ENCODE results near the gene TGFBR1.

The TGFBR1 gene

GRCh38 chr9:99066571-99066970 is 38.3 kb upstream of the TGFBR1 start:
- Histone ChIP-seq H3K4me1 (ENCODE audit: control insufficient read depth, insufficient read depth, low read length, poor library complexity, severe bottlenecking) (peaks cover 14% of the 10 kb centered on the region), H3K4me3 (ENCODE audit: extremely low read depth, insufficient read depth, low read length, poor library complexity, severe bottlenecking) (no peak overlapping the region), H3K27ac (ENCODE audit: low read depth, low read length, severe bottlenecking) (no peak overlapping the region), H3K36me3 (ENCODE audit: control insufficient read depth, insufficient read depth, low read length) (no peaks in the 10 kb centered on the region), H3K9me3 (ENCODE audit: control insufficient read depth, low read length) (no peaks in the 10 kb centered on the region)
- 56 to 100% methylated on average over 1 to 3 of the region's 3 CpGs for WGBS, 2 experiments (ENCODE audit: insufficient coverage in 2 of 2)

GRCh38 chr9:99069075-99069474 is 35.8 kb upstream of the TGFBR1 start:
- H3K27ac ChIP-seq (ENCODE audit: low read depth, low read length, severe bottlenecking): no peak overlapping the region
- WGBS, 2 experiments (ENCODE audit: insufficient coverage in 2 of 2): no CpG with 5 or more reads among the region's 1 CpG
- no peak overlapping the region for H3K4me3 ChIP-seq (ENCODE audit: extremely low read depth, insufficient read depth, low read length, poor library complexity, severe bottlenecking)
- H3K9me3 ChIP-seq (ENCODE audit: control insufficient read depth, low read length): no peaks in the 10 kb centered on the region
- peaks cover 14% of the 10 kb centered on the region for H3K4me1 ChIP-seq (ENCODE audit: control insufficient read depth, insufficient read depth, low read length, poor library complexity, severe bottlenecking)
- no peaks in the 10 kb centered on the region for H3K36me3 ChIP-seq (ENCODE audit: control insufficient read depth, insufficient read depth, low read length)

- Histone ChIP-seq H3K27ac (ENCODE audit: low read depth, low read length, severe bottlenecking) (no peak overlapping the region), H3K9me3 (ENCODE audit: control insufficient read depth, low read length) (no peaks in the 10 kb centered on the region), H3K4me1 (ENCODE audit: control insufficient read depth, insufficient read depth, low read length, poor library complexity, severe bottlenecking) (peaks cover 14% of the 10 kb centered on the region), H3K36me3 (ENCODE audit: control insufficient read depth, insufficient read depth, low read length) (no peaks in the 10 kb centered on the region), H3K4me3 (ENCODE audit: extremely low read depth, insufficient read depth, low read length, poor library complexity, severe bottlenecking) (no peak overlapping the region)
- WGBS, 2 experiments (ENCODE audit: insufficient coverage in 2 of 2): 92 to 98% methylated on average over 11 to 12 of the region's 12 CpGs
These were observed 35.4 kb upstream of the TGFBR1 start for GRCh38 chr9:99069546-99069945.

GRCh38 chr9:99070681-99071080 is 34.2 kb upstream of the TGFBR1 start:
- no peaks in the 10 kb centered on the region for H3K9me3 ChIP-seq (ENCODE audit: control insufficient read depth, low read length)
- peaks cover 24% of the 10 kb centered on the region for H3K4me1 ChIP-seq (ENCODE audit: control insufficient read depth, insufficient read depth, low read length, poor library complexity, severe bottlenecking)
- H3K4me3 ChIP-seq (ENCODE audit: extremely low read depth, insufficient read depth, low read length, poor library complexity, severe bottlenecking): no peak overlapping the region
- H3K27ac ChIP-seq (ENCODE audit: low read depth, low read length, severe bottlenecking): no peak overlapping the region
- H3K36me3 ChIP-seq (ENCODE audit: control insufficient read depth, insufficient read depth, low read length): no peaks in the 10 kb centered on the region
- WGBS, 2 experiments (ENCODE audit: insufficient coverage in 2 of 2): 85 to 90% methylated on average over 2 of the region's 6 CpGs

- no peaks in the 10 kb centered on the region for H3K9me3 ChIP-seq (ENCODE audit: control insufficient read depth, low read length)
- H3K27ac ChIP-seq (ENCODE audit: low read depth, low read length, severe bottlenecking): no peak overlapping the region
- WGBS, 2 experiments (ENCODE audit: insufficient coverage in 2 of 2): 94 to 98% methylated on average over 3 to 9 of the region's 9 CpGs
- H3K4me3 ChIP-seq (ENCODE audit: extremely low read depth, insufficient read depth, low read length, poor library complexity, severe bottlenecking): no peak overlapping the region
- H3K36me3 ChIP-seq (ENCODE audit: control insufficient read depth, insufficient read depth, low read length): no peaks in the 10 kb centered on the region
- H3K4me1 ChIP-seq (ENCODE audit: control insufficient read depth, insufficient read depth, low read length, poor library complexity, severe bottlenecking): peaks cover 30% of the 10 kb centered on the region
These were observed 33.4 kb upstream of the TGFBR1 start for GRCh38 chr9:99071313-99072039.

GRCh38 chr9:99072040-99072394 is 32.9 kb upstream of the TGFBR1 start:
- no peak overlapping the region for H3K4me3 ChIP-seq (ENCODE audit: extremely low read depth, insufficient read depth, low read length, poor library complexity, severe bottlenecking)
- peaks cover 35% of the 10 kb centered on the region for H3K4me1 ChIP-seq (ENCODE audit: control insufficient read depth, insufficient read depth, low read length, poor library complexity, severe bottlenecking)
- WGBS, 2 experiments (ENCODE audit: insufficient coverage in 2 of 2): 87 to 100% methylated on average over 3 to 4 of the region's 6 CpGs
- H3K9me3 ChIP-seq (ENCODE audit: control insufficient read depth, low read length): no peaks in the 10 kb centered on the region
- no peaks in the 10 kb centered on the region for H3K36me3 ChIP-seq (ENCODE audit: control insufficient read depth, insufficient read depth, low read length)
- H3K27ac ChIP-seq (ENCODE audit: low read depth, low read length, severe bottlenecking): no peak overlapping the region

- Histone ChIP-seq H3K4me1 (ENCODE audit: control insufficient read depth, insufficient read depth, low read length, poor library complexity, severe bottlenecking) (peaks cover 32% of the 10 kb centered on the region), H3K4me3 (ENCODE audit: extremely low read depth, insufficient read depth, low read length, poor library complexity, severe bottlenecking) (no peak overlapping the region), H3K27ac (ENCODE audit: low read depth, low read length, severe bottlenecking) (no peak overlapping the region), H3K9me3 (ENCODE audit: control insufficient read depth, low read length) (no peaks in the 10 kb centered on the region), H3K36me3 (ENCODE audit: control insufficient read depth, insufficient read depth, low read length) (no peaks in the 10 kb centered on the region)
- WGBS, 2 experiments (ENCODE audit: insufficient coverage in 2 of 2): 100% methylated on average over 1 of the region's 2 CpGs
These were observed 31.6 kb upstream of the TGFBR1 start for GRCh38 chr9:99073347-99073746.

GRCh38 chr9:99073985-99074901 is 30.7 kb upstream of the TGFBR1 start:
- peaks cover 32% of the 10 kb centered on the region for H3K4me1 ChIP-seq (ENCODE audit: control insufficient read depth, insufficient read depth, low read length, poor library complexity, severe bottlenecking)
- no peaks in the 10 kb centered on the region for H3K36me3 ChIP-seq (ENCODE audit: control insufficient read depth, insufficient read depth, low read length)
- no peak overlapping the region for H3K4me3 ChIP-seq (ENCODE audit: extremely low read depth, insufficient read depth, low read length, poor library complexity, severe bottlenecking)
- H3K9me3 ChIP-seq (ENCODE audit: control insufficient read depth, low read length): no peaks in the 10 kb centered on the region
- 93 to 97% methylated on average over 6 to 7 of the region's 8 CpGs for WGBS, 2 experiments (ENCODE audit: insufficient coverage in 2 of 2)
- H3K27ac ChIP-seq (ENCODE audit: low read depth, low read length, severe bottlenecking): peak overlapping the region; percentile 16

GRCh38 chr9:99074902-99075245 is 30.0 kb upstream of the TGFBR1 start:
- Histone ChIP-seq H3K4me1 (ENCODE audit: control insufficient read depth, insufficient read depth, low read length, poor library complexity, severe bottlenecking) (peaks cover 32% of the 10 kb centered on the region), H3K27ac (ENCODE audit: low read depth, low read length, severe bottlenecking) (peak overlapping the region; percentile 16), H3K4me3 (ENCODE audit: extremely low read depth, insufficient read depth, low read length, poor library complexity, severe bottlenecking) (no peak overlapping the region), H3K36me3 (ENCODE audit: control insufficient read depth, insufficient read depth, low read length) (no peaks in the 10 kb centered on the region), H3K9me3 (ENCODE audit: control insufficient read depth, low read length) (no peaks in the 10 kb centered on the region)
- 90 to 91% methylated on average over 2 to 3 of the region's 3 CpGs for WGBS, 2 experiments (ENCODE audit: insufficient coverage in 2 of 2)

GRCh38 chr9:99075246-99075912 is 29.5 kb upstream of the TGFBR1 start:
- Histone ChIP-seq H3K4me3 (ENCODE audit: extremely low read depth, insufficient read depth, low read length, poor library complexity, severe bottlenecking) (no peak overlapping the region), H3K27ac (ENCODE audit: low read depth, low read length, severe bottlenecking) (peak overlapping the region; percentile 16)
- 75 to 77% methylated on average over 4 to 5 of the region's 6 CpGs for WGBS, 2 experiments (ENCODE audit: insufficient coverage in 2 of 2)

More at GRCh38 chr9:99075246-99075912, 29.5 kb upstream of the TGFBR1 start:
- Histone ChIP-seq H3K4me1 (ENCODE audit: control insufficient read depth, insufficient read depth, low read length, poor library complexity, severe bottlenecking) (peaks cover 32% of the 10 kb centered on the region), H3K36me3 (ENCODE audit: control insufficient read depth, insufficient read depth, low read length) (no peaks in the 10 kb centered on the region), H3K9me3 (ENCODE audit: control insufficient read depth, low read length) (no peaks in the 10 kb centered on the region)

Data from mesodermal cell (in vitro differentiated cells).